Measurements from ENCODE around the gene TRIO. TPM values are rescaled to one million over a fixed set of nuclear protein-coding genes. Genes with fewer than 3 reads are reported as not detected.

Gene TRIO
- polyA plus RNA-seq, 1 of the 3 experiments (the other 2 are of a cell fraction) = 229 TPM

- Histone ChIP-seq H3K79me2 (ENCODE audit: insufficient read depth) (peaks cover 100% of the 10 kb centered on the region), H3K4me3 (ENCODE audit: low read depth in 2 of 2, low read length in 1 of 2) (no peak overlapping the region), H3K9me3 (no peaks in the 10 kb centered on the region), H4K20me1 (ENCODE audit: insufficient read depth) (peaks cover 96% of the 10 kb centered on the region), H3K9ac (no peak overlapping the region), H3F3A (replicated peaks; ENCODE audit: insufficient read depth) (peaks cover 5% of the 10 kb centered on the region), H3K27me3 (ENCODE audit: insufficient read depth) (no peaks in the 10 kb centered on the region), H3K36me3 (replicated peaks in 1 of 2; ENCODE audit: control insufficient read depth in 1 of 2, insufficient read depth in 2 of 2, low read length in 1 of 2) (peaks cover 0 to 4% of the 10 kb centered on the region in 2 experiments), H3K4me2 (no peak overlapping the region), H2AFZ (ENCODE audit: low read depth) (no peak overlapping the region), H3K27ac (ENCODE audit: low read depth in 2 of 2, low read length in 1 of 2) (no peak overlapping the region), H3K4me1 (ENCODE audit: control insufficient read depth in 1 of 2, insufficient read depth in 2 of 2, low read depth in 1 of 2, low read length in 1 of 2) (peaks cover 10 to 11% of the 10 kb centered on the region in 2 experiments), H3K9me2 (no peaks in the 10 kb centered on the region)
- 100% methylated on average over 1 of the region's 1 CpG for WGBS (ENCODE audit: low lambda C conversion rate)
- no peak for TF ChIP-seq FOXM1 (IDR thresholded peaks at IDR 0.05; ENCODE audit: low read depth)
- ChIA-PET CTCF (interaction anchor here (1.2 to 1.3 kb wide), 2 partner anchors 11 to 44 kb away, joined by 3 to 5 read pairs; no protein-coding TSS in a partner anchor), POLR2A (no interaction called here)
- no peak for DNase-seq
These were observed 86.0 kb downstream of the TRIO start for GRCh38 chr5:14229181-14229580.

- Histone ChIP-seq H3K9me2 (no peaks in the 10 kb centered on the region), H3K4me2 (no peak overlapping the region), H3K4me3 (ENCODE audit: low read depth in 2 of 2, low read length in 1 of 2) (no peak overlapping the region), H3K27ac (ENCODE audit: low read depth in 2 of 2, low read length in 1 of 2) (no peak overlapping the region), H3K79me2 (ENCODE audit: insufficient read depth) (peaks cover 100% of the 10 kb centered on the region), H3K27me3 (ENCODE audit: insufficient read depth) (no peaks in the 10 kb centered on the region), H4K20me1 (ENCODE audit: insufficient read depth) (peaks cover 96% of the 10 kb centered on the region), H3K9me3 (no peaks in the 10 kb centered on the region), H2AFZ (ENCODE audit: low read depth) (no peak overlapping the region), H3K4me1 (ENCODE audit: control insufficient read depth in 1 of 2, insufficient read depth in 2 of 2, low read depth in 1 of 2, low read length in 1 of 2) (peaks cover 10 to 11% of the 10 kb centered on the region in 2 experiments), H3F3A (replicated peaks; ENCODE audit: insufficient read depth) (peaks cover 5% of the 10 kb centered on the region), H3K36me3 (replicated peaks in 1 of 2; ENCODE audit: control insufficient read depth in 1 of 2, insufficient read depth in 2 of 2, low read length in 1 of 2) (peaks cover 0 to 4% of the 10 kb centered on the region in 2 experiments), H3K9ac (no peak overlapping the region)
- TF ChIP-seq GATA2 (CRISPR knock-in tag; IDR thresholded peaks at IDR 0.05) = no peak
- TF ChIP-seq YY1 (IDR thresholded peaks at IDR 0.05; ENCODE audit: low read depth) = no peak
- no peak for TF ChIP-seq MXI1 (IDR thresholded peaks at IDR 0.05; ENCODE audit: low read depth, low read length)
- no peak for TF ChIP-seq GABPA (IDR thresholded peaks at IDR 0.05; ENCODE audit: low read depth)
- TF ChIP-seq TAF1 (IDR thresholded peaks at IDR 0.05; ENCODE audit: borderline replicate concordance, low read depth, low read length) = no peak
- TF ChIP-seq FOXJ3 (CRISPR knock-in tag; IDR thresholded peaks at IDR 0.05) = no peak
- no peak for DNase-seq
- ChIA-PET CTCF (interaction anchor here (1.2 to 1.3 kb wide), 2 partner anchors 10 to 44 kb away, joined by 3 to 5 read pairs; no protein-coding TSS in a partner anchor), POLR2A (no interaction called here)
- WGBS (ENCODE audit: low lambda C conversion rate) = 74% methylated on average over 7 of the region's 7 CpGs
These were observed 86.6 kb downstream of the TRIO start for GRCh38 chr5:14229734-14230133.

- H3K4me3 ChIP-seq (ENCODE audit: low read depth in 2 of 2, low read length in 1 of 2) = no peak overlapping the region
- no peak for DNase-seq
- no peak overlapping the region for H3K4me2 ChIP-seq
- 98% methylated on average over 2 of the region's 2 CpGs for WGBS (ENCODE audit: low lambda C conversion rate)
- ChIA-PET POLR2A (no interaction called here), CTCF (no interaction called here)
- TF ChIP-seq CHD2 (IDR thresholded peaks at IDR 0.05; ENCODE audit: low read length, partially characterized antibody) (no peak), USF1 (IDR thresholded peaks at IDR 0.05; ENCODE audit: borderline replicate concordance, low read depth) (no peak), MEF2A (IDR thresholded peaks at IDR 0.05; ENCODE audit: borderline replicate concordance, low read depth) (no peak), YY1 (IDR thresholded peaks at IDR 0.05; ENCODE audit: low read depth) (no peak)
- no peak overlapping the region for H2AFZ ChIP-seq (ENCODE audit: low read depth)
- peaks cover 5% of the 10 kb centered on the region for H3F3A ChIP-seq (replicated peaks; ENCODE audit: insufficient read depth)
- H3K9me2 ChIP-seq = no peaks in the 10 kb centered on the region
- peaks cover 10 to 11% of the 10 kb centered on the region in 2 experiments for H3K4me1 ChIP-seq (ENCODE audit: control insufficient read depth in 1 of 2, insufficient read depth in 2 of 2, low read depth in 1 of 2, low read length in 1 of 2)
- H3K36me3 ChIP-seq (replicated peaks in 1 of 2; ENCODE audit: control insufficient read depth in 1 of 2, insufficient read depth in 2 of 2, low read length in 1 of 2) = peaks cover 0 to 4% of the 10 kb centered on the region in 2 experiments
- H3K27me3 ChIP-seq (ENCODE audit: insufficient read depth) = no peaks in the 10 kb centered on the region
- peaks cover 95% of the 10 kb centered on the region for H4K20me1 ChIP-seq (ENCODE audit: insufficient read depth)
- peaks cover 100% of the 10 kb centered on the region for H3K79me2 ChIP-seq (ENCODE audit: insufficient read depth)
- no peaks in the 10 kb centered on the region for H3K9me3 ChIP-seq
- no peak overlapping the region for H3K9ac ChIP-seq
- 0 out of 4 replicates have a peak overlapping the region, but pooled peaks of 1 of the 2 experiments have one; percentile 10 for H3K27ac ChIP-seq (ENCODE audit: low read depth in 2 of 2, low read length in 1 of 2)
These were observed 88.0 kb downstream of the TRIO start for GRCh38 chr5:14231156-14231555.
